Bronchial epithelial cell (primary cell): Measurements from ENCODE around the gene DIPK1C. TPM values are rescaled to one million over a fixed set of nuclear protein-coding genes. Genes with fewer than 3 reads are reported as not detected.

Experiments
- DNase-seq: peaks from one replicate; pipeline ENCODE4 v3.0.0-alpha.2; 2010; ENCODE audit warnings: low read depth
- FAIRE-seq: peaks from 2 replicates; lab custom pipeline; 2011; peaks lifted over from hg19 to GRCh38; lab: Jason Lieb, UNC
- H3K27me3 ChIP-seq: 2 replicates; pipeline ENCODE4 v1.5.1; 2011; ENCODE audit warnings: low read length; ENCODE audit not compliant: control insufficient read depth, insufficient read depth
- H3K36me3 ChIP-seq: 2 replicates; pipeline ENCODE4 v1.5.1; 2011; ENCODE audit warnings: low read length; ENCODE audit not compliant: control insufficient read depth, insufficient read depth
- H3K4me3 ChIP-seq: 2 replicates; pipeline ENCODE4 v1.5.1; 2011; ENCODE audit warnings: mild to moderate bottlenecking, low read depth, low read length, control low read depth
- CTCF ChIP-seq: IDR thresholded peaks from 2 replicates; pipeline ENCODE4 v1.5.1; 2011; ENCODE audit warnings: mild to moderate bottlenecking, moderate library complexity, low read length, control low read depth, inconsistent platforms; ENCODE audit not compliant: insufficient read depth, severe bottlenecking
- total RNA-seq: library from RNA; depleted of rRNA; stranded (reverse); fragments of >200 nt; gene quantifications from 2 replicates; pipeline ENCODE4 v1.2.1, GENCODE V29; 2014

The DIPK1C gene
- total RNA-seq, 1 donor from 2014 or later: not detected

DNA sequence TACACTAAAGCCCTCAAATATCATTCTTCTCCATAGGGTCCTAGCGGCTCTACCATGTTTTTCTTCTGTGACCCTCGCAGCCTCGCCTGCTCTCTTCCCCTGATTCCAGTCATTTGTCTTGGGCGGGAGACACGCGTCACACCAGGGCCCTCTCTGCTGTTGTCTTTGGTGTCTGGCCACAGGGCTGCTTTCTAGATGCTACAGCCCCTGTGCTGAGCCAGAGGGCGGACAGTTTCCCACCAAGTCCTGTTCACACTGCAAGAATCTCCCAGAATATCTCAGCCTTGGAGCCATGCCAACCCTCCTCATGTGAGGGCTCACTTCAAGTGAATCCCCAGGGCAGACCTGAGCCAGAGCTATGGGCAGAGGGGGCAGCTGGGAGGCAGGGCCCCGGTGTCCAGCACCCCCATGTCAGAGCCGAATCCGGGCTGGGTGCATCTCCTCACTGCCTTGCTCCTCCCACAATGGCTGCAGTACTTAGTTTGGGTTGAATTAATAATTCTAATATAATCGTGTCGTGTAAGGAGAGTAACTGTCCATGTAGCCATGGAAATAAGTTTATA is 42.1 kb downstream of the DIPK1C start:
- FAIRE-seq: no peak
- no peaks in the 10 kb centered on the region for H3K36me3 ChIP-seq
- H3K27me3 ChIP-seq: no peaks in the 10 kb centered on the region
- TF ChIP-seq CTCF: no peak
- no peak for DNase-seq
- no peak overlapping the region for H3K4me3 ChIP-seq

- Histone ChIP-seq H3K36me3 (no peaks in the 10 kb centered on the region), H3K4me3 (no peak overlapping the region), H3K27me3 (no peaks in the 10 kb centered on the region)
- no peak for TF ChIP-seq CTCF
- DNase-seq (no peak), FAIRE-seq (no peak)
These were observed 43.3 kb downstream of the DIPK1C start for GRCh38 chr18:74413836-74414235.

DNA sequence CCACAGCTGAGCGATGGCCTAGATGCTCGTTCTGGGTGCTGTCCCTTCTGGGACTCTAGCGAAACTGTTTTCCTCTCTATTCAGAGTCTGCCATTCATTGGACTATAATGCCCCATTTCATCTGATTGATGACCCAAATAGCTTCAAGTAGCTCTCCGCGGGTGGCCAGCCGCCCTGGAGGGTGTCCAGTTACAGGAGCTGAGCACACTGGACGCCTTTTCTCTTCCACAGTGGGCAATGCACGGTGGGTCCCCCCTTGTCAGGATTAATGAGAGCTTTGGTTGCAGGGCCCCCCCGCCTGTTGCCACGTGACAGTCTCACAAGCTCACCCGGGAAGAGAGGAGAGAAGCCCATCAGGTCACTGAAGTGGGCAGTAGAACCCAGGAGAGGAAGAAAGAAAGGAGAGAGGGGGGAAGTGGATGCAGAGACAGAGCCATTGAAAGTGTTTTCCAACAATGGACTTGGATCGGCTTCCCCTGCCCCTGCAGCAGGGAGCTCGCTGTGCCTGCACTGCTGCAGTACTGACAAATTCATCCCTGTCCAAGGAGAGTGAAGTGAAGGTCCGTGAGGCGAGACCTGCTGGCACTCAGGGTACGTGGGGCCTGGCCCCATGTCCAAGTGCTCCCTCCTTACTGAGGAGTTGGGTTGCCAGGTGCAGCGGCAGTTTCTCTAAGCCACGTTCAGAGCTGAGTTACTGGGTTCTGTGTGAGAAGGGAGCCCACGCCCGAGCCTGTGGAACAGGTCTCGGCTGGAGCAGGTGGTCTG is 44.8 kb downstream of the DIPK1C start:
- FAIRE-seq: no peak
- no peaks in the 10 kb centered on the region for H3K27me3 ChIP-seq

DNA sequence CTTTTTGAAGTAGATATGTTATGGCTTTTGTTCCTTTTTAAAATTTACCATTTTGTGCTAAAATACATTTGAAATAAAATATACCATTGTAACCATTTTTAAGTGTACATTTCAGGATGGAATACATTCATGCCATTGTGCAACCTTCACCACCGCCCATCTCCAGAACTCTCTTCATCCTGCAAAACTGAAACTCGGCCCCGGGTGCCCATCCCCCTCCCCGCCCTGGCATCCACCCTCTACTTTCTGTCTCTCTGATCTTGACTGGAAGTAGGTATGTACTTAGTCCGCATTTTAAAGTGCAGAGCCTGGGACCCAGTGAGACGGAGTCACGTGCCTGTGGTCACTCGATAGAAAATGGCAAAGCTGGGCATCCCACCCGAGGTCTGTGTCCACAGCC is 45.6 kb downstream of the DIPK1C start:
- FAIRE-seq (no peak), DNase-seq (no peak)
- H3K4me3 ChIP-seq: no peak overlapping the region
- no peaks in the 10 kb centered on the region for H3K36me3 ChIP-seq
- no peaks in the 10 kb centered on the region for H3K27me3 ChIP-seq
- no peak for TF ChIP-seq CTCF

More for the DNA sequence above, 44.8 kb downstream of the DIPK1C start:
- H3K36me3 ChIP-seq: no peaks in the 10 kb centered on the region
- H3K4me3 ChIP-seq: no peak overlapping the region
- no peak for DNase-seq
- TF ChIP-seq CTCF: no peak

DNA sequence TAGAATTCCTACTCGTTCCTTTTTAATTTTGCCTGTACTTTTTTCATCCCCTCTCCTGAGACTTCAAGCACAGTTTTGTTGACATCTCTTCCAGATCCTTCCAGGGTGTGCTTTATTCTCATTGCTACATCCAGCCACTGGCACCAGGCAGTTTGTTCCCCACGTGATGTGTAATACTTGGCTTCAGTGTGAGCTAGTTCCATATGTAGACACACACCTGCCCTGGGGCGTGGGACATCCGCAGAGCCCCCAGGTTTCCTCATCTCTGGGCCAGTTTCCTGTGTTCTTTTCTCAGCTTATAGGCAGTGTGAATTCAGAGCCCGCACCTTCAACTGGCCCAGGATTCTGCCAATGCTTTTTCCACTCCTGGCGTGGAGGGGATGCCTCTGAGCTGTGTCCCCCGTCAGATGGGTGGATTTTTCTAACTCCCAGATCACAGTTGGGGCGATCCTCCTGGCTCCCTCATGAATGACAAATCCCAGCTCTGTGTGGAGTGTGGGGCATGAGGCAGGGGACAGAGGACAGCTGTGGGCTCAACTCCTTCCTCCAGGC is 46.6 kb downstream of the DIPK1C start:
- TF ChIP-seq CTCF: no peak
- no peak for FAIRE-seq

GRCh38 chr18:74407888-74408287 is 49.2 kb downstream of the DIPK1C start:
- TF ChIP-seq CTCF: no peak
- H3K36me3 ChIP-seq: no peaks in the 10 kb centered on the region
- H3K27me3 ChIP-seq: no peaks in the 10 kb centered on the region
- FAIRE-seq (no peak), DNase-seq (no peak)
- H3K4me3 ChIP-seq: no peak overlapping the region

More for the DNA sequence above, 46.6 kb downstream of the DIPK1C start:
- DNase-seq: no peak
- H3K36me3 ChIP-seq: no peaks in the 10 kb centered on the region
- H3K27me3 ChIP-seq: no peaks in the 10 kb centered on the region
- H3K4me3 ChIP-seq: no peak overlapping the region
